Brain microvascular endothelial cell (primary cell): ENCODE data around the gene TMEM255B.

ENCODE experiments used
- DNase-seq: peaks from one replicate; pipeline ENCODE4 v3.0.0-alpha.2; 2020
- H3K27ac ChIP-seq: fragments of 250-450 bp; sonication (Bioruptor Pico); 2 replicates; pipeline ENCODE4 v1.5.1; 2020; ENCODE audit warnings: mild to moderate bottlenecking, moderate library complexity
- H3K27me3 ChIP-seq: fragments of 250-450 bp; sonication (Bioruptor Pico); replicated peaks from 2 replicates; pipeline ENCODE4 v1.5.1; 2020; ENCODE audit warnings: mild to moderate bottlenecking
- H3K36me3 ChIP-seq: fragments of 250-450 bp; sonication (Bioruptor Pico); replicated peaks from 2 replicates; pipeline ENCODE4 v1.5.1; 2020; ENCODE audit warnings: mild to moderate bottlenecking
- H3K4me3 ChIP-seq: 2 replicates; pipeline ENCODE4 v1.5.1; 2011; ENCODE audit warnings: low read depth, mild to moderate bottlenecking, control low read depth, low read length, moderate library complexity
- CTCF ChIP-seq: IDR thresholded peaks from 2 replicates; pipeline ENCODE4 v1.5.1; 2011; ENCODE audit warnings: low read depth, mild to moderate bottlenecking, moderate library complexity, low read length, control low read depth, inconsistent platforms; ENCODE audit errors: missing control alignments
- in situ Hi-C: cut with HindIII; loops from 2 replicates; pipeline ENCODE4 v1.10.0; 2017; ENCODE audit warnings: low sequenced_read_pairs, low pct_ligation_motif_present

Gene TMEM255B

GRCh38 chr13:113748101-113748861 is 10.7 kb upstream of the TMEM255B start:
- H3K36me3 ChIP-seq, result no peaks in the 10 kb centered on the region
- no peak for TF ChIP-seq CTCF
- H3K27me3 ChIP-seq, result no peaks in the 10 kb centered on the region
- DNase-seq, result no peak
- H3K27ac ChIP-seq, result no peak overlapping the region
- in situ Hi-C loops, result no loop called here
- H3K4me3 ChIP-seq, result no peak overlapping the region

- Histone ChIP-seq H3K4me3 (no peak overlapping the region), H3K36me3 (no peaks in the 10 kb centered on the region), H3K27me3 (no peaks in the 10 kb centered on the region), H3K27ac (no peak overlapping the region)
- in situ Hi-C loops, result no loop called here
- TF ChIP-seq CTCF, result no peak
- no peak for DNase-seq
Measured at GRCh38 chr13:113748862-113749451, 10.1 kb upstream of the TMEM255B start.

- H3K4me3 ChIP-seq, result no peak overlapping the region
- H3K27me3 ChIP-seq, result no peaks in the 10 kb centered on the region
- no peaks in the 10 kb centered on the region for H3K36me3 ChIP-seq
- DNase-seq, result no peak
- H3K27ac ChIP-seq, result no peak overlapping the region
- in situ Hi-C loops, result no loop called here
- TF ChIP-seq CTCF, result no peak
Measured at GRCh38 chr13:113749507-113749906, 9.5 kb upstream of the TMEM255B start.

GRCh38 chr13:113749967-113750366 is 9.1 kb upstream of the TMEM255B start:
- in situ Hi-C loops, result no loop called here
- no peak overlapping the region for H3K4me3 ChIP-seq
- no peak overlapping the region for H3K27ac ChIP-seq
- no peaks in the 10 kb centered on the region for H3K27me3 ChIP-seq
- no peak for DNase-seq
- H3K36me3 ChIP-seq, result no peaks in the 10 kb centered on the region
- TF ChIP-seq CTCF, result no peak

GRCh38 chr13:113750554-113751399 is 8.2 kb upstream of the TMEM255B start:
- in situ Hi-C loops, result no loop called here
- H3K4me3 ChIP-seq, result no peak overlapping the region
- no peak overlapping the region for H3K27ac ChIP-seq
- no peaks in the 10 kb centered on the region for H3K27me3 ChIP-seq
- no peak for TF ChIP-seq CTCF
- H3K36me3 ChIP-seq, result no peaks in the 10 kb centered on the region
- no peak for DNase-seq
